GM19324 (cell line): ENCODE data around the gene ABHD5.

Experiments used
- ATAC-seq: cut with Tn5 transposase; IDR thresholded peaks from one replicate; pipeline ENCODE4 v1.9.1; 2021; ENCODE audit warnings: mild to moderate bottlenecking, moderate library complexity; ENCODE audit not compliant: unreplicated experiment, low FRiP score

ABHD5 gene

DNA sequence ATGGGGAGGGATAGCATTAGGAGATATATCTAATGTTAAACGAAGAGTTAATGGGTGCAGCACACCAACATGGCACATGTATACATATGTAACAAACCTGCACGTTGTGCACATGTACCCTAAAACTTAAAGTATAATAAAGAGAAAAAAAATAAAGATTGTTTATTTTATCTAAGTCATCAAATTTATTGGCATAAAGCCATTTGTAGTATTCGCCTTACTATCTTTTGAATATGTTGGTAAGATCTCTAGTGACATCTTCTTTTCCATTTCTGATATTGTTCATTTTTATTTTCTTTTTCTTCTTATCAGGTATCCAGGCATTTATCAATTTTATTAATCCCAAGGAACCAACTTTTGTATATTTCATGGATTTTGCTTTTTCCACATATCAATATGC, 5.8 kb upstream of the ABHD5 start:
- no peak for ATAC-seq

DNA sequence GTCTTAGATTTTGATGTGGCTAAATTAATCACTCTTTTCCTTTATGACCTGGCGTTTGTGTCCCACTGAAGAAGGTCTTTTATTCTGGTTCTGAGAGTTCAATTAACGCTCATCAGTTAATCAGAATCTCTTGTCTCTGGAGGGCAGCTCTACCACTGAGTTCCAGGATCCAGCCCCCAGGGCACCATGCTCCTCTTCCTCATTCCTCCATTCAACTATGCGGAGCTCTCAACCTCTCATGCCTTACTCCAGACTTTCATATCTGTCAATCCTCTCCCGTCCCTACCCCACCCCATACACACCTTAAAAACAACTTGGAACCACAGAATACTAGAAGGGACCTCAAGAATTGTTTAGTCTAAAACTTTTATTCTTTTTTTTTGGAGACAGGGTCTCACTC, 4.8 kb upstream of the ABHD5 start:
- no peak for ATAC-seq

DNA sequence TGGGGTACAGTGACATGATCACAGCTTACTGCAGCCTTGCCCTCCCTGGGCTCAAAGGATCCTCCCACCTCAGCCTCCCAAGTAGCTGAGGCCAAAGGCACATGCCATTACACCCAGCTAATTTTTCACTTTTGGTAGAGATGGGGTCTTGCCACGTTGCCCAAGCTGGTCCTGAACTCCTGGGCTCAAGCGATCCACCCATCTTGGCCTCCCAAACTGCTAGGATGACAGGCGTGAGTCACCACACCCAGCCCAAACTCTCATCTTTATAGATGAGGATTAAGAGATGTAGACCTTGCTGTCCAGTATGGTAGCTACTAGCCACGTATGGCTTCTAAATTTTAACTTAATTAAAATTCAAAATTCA, 4.4 kb upstream of the ABHD5 start:
- ATAC-seq: no peak

DNA sequence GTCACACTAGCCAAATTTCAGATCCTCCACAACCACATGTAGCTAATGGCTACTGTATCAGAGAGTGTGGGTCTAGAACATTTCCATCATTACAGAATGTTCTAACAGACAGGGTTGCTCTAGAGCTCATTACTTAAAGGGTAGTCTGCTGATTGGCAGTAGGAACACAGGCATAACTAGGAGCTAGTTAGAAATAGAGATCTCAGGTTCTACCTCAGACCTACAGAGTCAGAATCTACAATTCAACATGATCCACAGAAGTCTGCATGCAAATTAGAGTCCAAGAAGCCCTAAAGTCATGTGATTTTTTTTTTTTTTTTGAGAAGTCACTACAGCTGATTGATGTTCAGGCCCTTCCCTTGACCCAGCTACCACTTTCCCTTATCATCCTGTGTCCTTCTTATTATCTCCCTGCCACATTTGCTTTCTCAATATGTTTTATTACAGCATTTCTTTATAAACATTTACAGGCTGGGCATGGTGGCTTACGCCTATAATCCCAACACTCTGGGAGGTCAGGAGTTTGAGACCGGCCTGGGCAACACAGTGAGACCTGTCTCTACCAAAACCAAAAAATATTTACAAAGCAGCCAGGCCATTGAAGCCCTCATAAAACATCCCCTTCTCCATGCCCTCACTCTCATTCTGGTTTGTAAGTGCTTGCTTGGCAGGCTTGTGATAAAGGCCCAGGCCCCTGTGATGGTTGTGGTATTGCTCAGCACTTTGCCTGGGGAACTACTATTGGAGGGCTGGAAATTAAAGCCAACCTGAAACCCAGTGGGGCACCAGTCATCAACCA, 3.8 kb upstream of the ABHD5 start:
- ATAC-seq: no peak

DNA sequence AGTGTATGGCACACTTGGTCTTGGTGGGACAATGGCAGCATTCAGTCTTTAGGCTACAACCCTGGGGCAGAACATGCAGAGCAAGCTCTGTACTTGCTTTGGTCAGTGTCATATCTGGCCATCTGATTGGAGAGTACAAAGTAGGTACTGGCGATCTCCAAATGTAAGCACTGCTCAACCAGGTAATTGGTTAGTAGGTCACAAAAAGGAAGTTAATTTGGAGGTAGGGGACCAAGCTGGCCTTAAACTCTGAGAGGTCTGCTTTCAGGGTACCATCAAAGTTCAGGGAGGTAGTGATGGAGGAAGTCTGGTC, 3.3 kb upstream of the ABHD5 start:
- ATAC-seq: no peak

DNA sequence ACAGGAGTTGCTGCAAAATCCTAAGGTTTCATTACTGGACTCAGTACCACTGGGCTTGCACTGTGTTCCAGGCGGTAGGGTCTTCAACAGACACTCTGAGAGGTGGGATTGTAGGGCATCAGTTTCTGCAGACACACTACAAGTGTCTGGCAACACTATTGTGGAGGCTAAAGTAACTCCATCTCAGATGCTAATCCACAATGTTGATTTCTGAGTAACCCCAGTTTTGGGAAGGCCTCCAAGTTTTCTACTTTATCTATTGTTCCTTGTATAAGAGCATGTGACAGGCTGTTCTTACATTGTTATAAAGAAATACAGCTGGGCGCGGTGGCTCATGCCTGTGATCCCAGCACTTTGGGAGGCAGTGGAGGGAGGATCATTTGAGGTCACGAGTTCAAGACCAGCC, 2.5 kb upstream of the ABHD5 start:
- ATAC-seq: no peak

DNA sequence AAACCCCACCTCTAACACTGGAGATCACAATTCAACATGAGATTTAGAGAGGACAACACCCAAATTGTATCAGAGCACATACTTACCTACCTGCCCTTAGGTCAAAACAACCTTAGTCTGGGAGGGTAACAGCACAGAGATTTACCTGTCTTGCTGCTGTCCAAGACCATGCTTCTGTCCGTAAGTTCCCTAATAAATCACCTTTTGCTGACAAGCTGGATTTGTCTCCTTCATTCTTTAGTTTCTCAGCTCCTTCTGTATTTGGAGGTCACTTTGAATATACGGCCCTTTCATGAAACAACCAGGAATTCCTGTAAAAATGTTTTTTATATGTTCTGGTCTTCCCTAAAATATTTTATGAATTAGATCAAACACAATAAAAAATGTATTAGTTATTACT, 1.6 kb upstream of the ABHD5 start:
- no peak for ATAC-seq

DNA sequence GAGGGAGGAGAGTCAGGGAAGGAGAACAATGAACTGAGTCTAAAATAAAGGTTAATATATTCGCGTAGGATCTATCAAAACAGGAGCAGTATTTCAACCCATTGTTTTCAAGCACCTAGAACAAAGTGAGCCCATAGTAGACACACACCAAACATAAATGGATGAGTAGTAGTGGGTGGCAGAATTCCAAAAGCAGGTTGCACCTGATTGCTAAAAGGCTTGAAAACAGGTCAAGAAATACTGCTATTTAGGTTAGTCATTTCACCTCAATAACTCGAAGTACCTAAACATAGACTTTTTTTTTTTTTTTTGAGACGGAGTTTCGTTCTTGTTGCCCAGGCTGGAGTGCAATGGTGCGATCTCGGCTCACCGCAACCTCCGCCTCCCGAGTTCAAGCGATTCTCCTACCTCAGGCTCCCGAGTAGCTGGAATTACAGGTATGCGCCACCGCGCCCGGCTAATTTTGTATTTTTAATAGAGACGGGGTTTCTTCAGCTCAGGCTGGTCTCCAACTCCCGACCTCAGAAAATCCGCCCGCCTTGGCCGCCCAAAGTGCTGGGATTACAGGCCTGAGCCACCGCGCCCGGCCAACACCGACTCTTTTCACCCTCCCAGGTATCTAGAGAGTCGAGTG, 855 bp upstream of the ABHD5 start:
- ATAC-seq: no peak

DNA sequence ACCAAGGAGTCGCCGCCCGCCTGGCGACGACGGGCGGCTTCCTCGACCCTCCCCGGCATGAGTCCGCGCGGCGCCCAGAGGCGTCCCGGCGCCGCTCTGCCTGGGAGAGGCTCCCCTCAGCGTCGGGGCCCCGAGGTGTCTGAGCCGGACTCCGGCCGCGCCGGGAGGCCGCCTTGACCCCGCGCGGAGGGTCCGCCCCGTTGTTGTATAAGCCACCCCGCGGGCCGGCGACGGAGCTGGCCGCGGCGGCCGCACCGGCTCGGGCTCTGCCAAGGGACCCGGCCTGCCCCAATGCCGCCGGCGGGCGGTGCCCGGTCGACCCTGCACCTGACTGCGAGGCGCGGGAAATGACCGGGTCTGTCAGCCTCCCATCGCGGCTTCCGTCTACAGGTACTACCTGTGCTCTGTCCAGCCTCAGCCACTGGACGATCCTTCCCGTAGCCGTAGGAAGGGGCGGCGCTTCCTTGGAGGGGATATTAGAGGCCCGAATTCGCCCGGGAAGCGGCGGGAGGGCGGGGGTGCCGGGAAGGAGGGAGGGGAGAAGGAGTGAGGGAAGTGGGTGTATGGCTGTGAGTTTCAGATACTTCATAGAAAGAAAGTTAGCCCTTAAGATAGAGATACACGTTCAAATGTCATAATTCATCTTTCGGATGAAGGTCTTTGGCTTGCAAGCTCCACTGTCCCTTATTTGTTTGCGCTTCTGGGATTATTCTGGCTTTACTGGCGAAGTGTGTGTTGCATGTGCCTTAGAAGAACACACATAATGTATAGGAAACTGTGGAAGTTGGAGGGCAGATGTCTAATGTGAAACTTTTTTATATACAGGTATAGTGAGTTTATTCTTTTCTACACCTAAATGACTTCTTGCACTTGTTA, 620 bp downstream of the ABHD5 start:
- ATAC-seq: peak; percentile 40

DNA sequence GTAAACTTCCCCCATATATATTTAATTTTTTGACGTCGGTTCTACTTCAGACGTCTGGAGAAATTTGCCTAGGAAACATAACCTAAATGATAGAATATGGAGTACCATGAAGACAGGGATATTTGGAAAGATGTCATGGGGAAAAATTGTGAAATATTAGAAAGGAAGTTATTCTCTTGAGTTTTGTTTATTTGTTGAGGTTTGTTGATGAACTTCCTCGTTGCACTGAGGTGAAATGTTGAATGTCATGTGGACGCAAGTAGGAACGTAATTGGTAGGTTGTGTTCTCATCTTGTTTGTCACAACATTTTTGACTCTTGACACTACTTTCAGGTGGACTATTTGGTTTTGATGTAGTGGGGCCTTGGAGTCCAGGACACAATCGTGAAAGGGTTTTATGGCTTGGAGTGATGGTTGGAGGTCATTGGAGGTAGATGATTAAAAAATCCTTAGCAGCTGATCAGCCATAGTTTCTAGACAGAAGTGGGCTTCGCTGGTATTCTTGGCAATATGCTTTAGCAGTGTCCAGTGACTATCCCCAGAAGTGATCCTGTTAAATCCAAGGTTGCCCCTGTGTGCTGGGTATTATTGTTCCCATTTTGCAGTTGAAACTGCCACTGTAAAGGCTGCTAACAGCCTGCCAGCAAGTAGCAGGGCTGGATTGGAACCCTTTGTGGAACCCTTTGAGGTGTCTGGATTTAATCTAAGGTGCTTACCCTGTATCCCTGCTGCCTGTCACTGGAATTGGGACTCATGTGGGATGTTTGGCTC, 1.5 kb downstream of the ABHD5 start:
- no peak for ATAC-seq

DNA sequence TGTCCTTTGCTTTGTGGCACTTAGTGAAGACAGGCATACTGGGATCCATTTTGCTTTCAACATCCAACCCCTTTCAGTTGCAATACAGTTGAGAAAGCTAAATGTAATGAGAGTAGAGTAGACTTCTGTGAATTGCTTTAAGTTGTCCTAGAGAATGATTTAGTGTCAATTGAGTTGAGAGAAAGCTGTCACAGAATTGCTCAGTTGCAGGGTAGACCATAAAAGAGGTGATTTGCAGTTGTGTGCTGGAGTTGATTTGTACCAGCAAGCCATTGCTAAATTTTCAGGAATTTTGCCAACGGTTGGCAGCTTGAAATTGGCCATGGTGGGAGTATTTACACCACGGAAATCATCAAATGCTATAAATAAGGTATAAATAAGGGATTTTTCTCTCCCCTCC, 2.2 kb downstream of the ABHD5 start:
- no peak for ATAC-seq

DNA sequence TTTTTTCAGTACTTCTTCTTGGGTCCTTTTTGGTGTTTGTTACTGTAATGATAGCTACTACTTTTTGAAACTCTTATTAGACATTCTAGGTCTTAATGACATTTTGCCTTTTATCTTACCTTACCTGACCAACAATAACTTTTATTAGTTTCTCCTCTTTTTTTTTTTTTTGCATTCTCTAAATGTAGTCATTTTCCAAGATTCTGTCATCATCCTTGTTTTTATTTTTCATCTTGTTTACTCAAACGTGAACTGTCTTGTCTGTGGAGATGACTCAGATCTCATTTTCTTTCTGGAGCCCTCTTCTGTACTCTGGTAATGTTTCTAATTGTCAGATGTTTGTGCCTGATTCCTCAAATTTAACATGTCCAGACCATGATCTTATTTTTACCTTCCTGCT, 2.9 kb downstream of the ABHD5 start:
- ATAC-seq: no peak

DNA sequence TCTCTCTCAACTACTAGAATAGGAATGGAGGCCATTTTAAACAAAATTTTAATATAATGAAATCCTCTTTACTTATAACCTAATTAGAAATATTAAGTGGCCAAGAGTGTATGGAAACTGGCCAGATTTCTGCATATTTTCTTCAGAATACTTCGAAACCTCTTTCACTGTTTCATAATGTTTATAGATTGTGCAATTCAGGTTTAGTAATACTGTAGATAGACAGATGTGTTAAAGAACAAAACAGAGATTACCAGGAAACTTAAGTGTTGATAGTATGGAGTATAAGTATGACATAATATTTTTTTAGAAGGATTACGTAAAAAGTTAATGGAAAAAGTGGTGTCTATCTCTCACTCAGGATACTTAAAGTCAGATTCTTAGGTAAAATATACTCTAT, 4.7 kb downstream of the ABHD5 start:
- no peak for ATAC-seq

DNA sequence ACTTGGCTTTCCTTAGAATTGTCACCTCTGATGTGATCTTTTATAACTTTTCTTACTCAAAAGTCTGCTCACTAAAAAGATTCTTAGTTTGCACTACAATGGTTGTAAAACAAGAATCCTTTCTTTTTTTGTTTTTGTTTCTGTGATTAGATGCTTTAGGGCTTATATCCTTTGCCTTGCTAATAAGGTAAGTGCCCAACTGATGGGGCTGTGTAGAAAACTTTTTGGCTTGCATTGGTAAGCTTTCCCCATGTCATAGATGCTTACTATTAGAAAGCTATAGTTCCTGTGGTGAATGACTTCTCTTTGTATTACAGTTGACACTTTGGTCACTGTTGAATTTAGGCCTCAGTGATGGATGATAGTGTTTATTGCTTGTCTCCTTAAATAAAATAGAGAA, 5.1 kb downstream of the ABHD5 start:
- ATAC-seq: no peak

DNA sequence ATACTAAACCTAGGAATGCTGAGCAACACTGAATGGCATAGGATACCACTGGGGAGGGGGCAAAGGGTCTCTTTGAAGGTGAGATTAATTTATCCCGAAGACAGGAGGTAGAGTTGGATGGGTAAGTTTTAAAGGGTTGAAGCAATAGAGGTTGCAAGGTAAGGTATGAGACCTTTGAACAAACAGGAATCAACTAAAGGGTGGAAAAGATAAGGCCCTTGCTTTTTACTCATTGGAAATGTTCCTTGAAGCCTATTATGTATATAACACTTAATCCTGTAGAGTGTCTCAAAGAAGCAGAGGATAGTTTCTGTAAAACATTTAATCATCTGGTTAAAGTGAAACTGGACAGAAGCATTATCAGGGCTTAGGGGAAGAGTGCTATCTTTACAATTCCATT, 5.7 kb downstream of the ABHD5 start:
- ATAC-seq: no peak

DNA sequence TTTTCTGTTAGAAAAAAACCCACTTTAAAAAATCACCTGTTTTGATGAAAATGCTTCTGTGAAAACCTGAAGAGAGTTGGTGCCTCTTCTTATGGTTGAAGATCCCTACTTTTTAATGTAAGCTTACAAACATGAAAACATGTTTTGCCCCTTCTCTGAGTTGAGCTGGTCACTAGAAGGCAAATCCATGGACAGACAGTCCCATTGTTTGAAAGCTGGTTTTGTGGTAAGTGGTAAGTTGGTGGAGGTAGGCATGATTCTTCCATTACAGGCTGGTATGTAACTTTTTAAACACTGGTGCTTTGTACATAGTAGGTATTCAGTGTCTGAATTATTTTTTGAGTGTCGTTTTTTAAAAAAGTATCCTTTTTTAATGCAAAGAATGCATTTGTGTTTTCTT, 6.1 kb downstream of the ABHD5 start:
- no peak for ATAC-seq

DNA sequence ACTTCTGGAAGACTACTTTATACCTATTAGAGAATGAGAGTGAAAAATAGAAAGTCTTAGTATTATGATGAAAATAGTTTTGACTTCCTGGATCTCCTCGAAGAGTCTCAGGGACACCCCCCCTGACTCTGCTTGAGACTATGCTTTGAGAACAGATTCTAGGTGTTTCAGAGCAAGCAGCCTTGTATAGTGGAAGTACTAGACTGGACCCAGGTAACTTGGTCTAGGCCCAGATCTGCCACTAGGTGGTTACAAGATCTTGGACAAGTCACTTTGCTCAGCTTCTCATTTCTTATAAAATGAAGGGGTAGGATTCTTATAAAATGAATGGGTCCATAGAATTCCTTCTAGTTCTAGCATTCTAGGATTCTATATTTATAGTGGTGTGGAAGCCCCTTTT, 9.1 kb downstream of the ABHD5 start:
- ATAC-seq: no peak

DNA sequence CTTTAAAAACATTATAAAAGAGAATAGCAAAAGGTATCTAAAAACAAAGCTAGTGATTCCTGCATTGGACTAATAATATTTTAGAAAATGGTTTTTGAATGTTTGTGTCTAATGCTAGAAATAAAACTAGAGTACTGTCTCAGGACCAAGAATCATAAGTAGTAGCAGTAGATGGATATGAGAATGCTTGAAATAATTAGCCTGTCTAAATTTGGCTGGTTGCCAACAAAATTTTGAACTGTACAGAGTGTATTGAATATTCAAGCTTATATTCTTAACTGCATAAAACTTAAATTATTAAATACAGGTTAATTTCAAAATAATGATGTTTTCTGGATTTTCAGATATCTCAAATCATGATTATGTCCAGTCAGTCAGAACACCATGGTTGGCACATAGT, 14.0 kb downstream of the ABHD5 start:
- ATAC-seq: no peak

DNA sequence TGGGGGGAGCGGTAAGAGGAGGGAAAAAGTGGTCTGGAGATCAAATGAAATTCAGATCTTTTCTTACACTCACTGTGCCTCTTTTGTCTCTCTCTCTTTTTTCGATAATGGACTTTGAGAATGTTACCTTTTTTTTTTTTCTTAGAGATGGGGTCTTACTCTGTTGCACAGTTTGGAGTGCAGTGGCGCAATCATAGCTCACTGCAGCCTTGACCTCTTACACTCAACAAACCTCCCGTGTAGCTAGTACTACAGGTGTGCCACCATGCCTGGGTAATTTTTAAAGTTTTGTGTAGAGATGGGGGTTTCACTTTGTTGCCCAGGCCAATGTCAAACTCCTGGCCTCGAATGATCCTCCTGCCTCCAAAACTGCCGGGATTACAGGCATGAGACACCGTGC, 15.6 kb downstream of the ABHD5 start:
- ATAC-seq: no peak

DNA sequence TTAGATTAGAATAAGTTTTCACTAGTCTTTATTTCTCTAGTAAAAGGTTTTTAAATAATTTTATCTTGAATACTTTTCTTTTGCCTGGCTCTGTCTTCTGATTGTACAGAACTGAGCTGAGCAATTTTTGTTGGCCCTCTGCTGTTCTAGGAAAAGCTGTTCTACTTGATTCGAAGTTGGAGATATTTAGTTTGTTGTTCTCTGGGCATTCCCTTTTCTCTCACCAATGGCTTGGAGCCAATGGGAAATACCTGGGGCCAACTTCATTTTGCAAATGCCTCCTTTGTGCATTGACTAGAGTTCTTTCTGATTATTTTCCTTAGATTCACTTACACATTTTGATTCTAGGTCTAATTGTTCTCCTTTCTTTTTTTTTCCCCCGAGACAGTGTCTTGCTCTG, 16.5 kb downstream of the ABHD5 start:
- no peak for ATAC-seq

DNA sequence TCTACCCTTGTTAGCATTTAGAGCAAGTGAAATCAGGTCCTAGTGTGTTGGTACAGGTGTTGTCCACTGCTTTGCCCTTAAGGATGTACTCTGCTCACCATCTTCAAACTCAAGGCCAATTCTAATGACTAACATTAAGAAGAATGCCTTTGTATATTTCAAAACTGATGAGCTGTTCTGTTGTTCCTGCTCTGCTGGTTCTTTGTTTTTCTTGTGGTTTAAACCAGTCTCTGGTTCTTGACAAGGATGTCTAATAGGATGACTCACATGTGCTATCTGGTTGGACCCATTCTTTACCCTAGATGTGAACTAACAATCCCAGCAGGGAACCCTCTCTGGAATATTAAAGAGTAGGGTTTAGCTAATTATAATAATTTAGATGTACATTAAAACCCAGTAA, 17.3 kb downstream of the ABHD5 start:
- no peak for ATAC-seq
